SK-N-SH treated with all-trans-retinoic acid at 6 μM for 48 hours (cell line): ENCODE results near the gene ABHD17C.

Experiments used
- ATAC-seq: fragments of 200-7000 bp; cut with Tn5 transposase; 3 replicates; pipeline ENCODE4 v1.9.1; 2020; ENCODE audit warnings: mild to moderate bottlenecking, moderate library complexity
- ARNTL ChIP-seq: fragments of 450-650 bp; formaldehyde crosslinking; IDR thresholded peaks from 2 replicates; pipeline ENCODE4 v1.5.0; 2020; ENCODE audit warnings: low read depth, mild to moderate bottlenecking, moderate library complexity, borderline replicate concordance
- BACH2 ChIP-seq: fragments of 250-450 bp; sonication (Bioruptor Pico); IDR thresholded peaks from 2 replicates; pipeline ENCODE4 v1.9.0; 2021; ENCODE audit warnings: mild to moderate bottlenecking, borderline replicate concordance
- CREB5 ChIP-seq: fragments of 250-450 bp; sonication (Bioruptor Pico); IDR thresholded peaks from 2 replicates; pipeline ENCODE4 v1.5.1; 2020; ENCODE audit warnings: low read depth, mild to moderate bottlenecking, moderate library complexity
- CSDC2 ChIP-seq: fragments of 250-450 bp; sonication (Bioruptor Pico); IDR thresholded peaks from 2 replicates; pipeline ENCODE4 v1.5.0; 2020; ENCODE audit warnings: mild to moderate bottlenecking, moderate library complexity
- ESRRG ChIP-seq: fragments of 250-450 bp; sonication (Bioruptor Pico); IDR thresholded peaks from 2 replicates; pipeline ENCODE4 v1.6.1; 2021; ENCODE audit warnings: mild to moderate bottlenecking
- GLIS3 ChIP-seq: fragments of 250-450 bp; sonication (Bioruptor Pico); IDR thresholded peaks from 2 replicates; pipeline ENCODE4 v1.5.0; 2020; ENCODE audit warnings: mild to moderate bottlenecking, moderate library complexity
- ISL1 ChIP-seq: fragments of 250-450 bp; sonication (Bioruptor Pico); IDR thresholded peaks from 2 replicates; pipeline ENCODE4 v2.1.2; 2022; ENCODE audit warnings: mild to moderate bottlenecking, moderate library complexity
- OSR1 ChIP-seq: fragments of 250-450 bp; sonication (Bioruptor Pico); IDR thresholded peaks from 2 replicates; pipeline ENCODE4 v1.8.0; 2022; ENCODE audit warnings: moderate library complexity, mild to moderate bottlenecking, inconsistent platforms
- POU6F1 ChIP-seq: fragments of 250-450 bp; sonication (Bioruptor Pico); IDR thresholded peaks from 2 replicates; pipeline ENCODE4 v1.8.0; 2021; ENCODE audit warnings: low read depth, mild to moderate bottlenecking, moderate library complexity, borderline replicate concordance
- PPARA ChIP-seq: fragments of 250-450 bp; sonication (Bioruptor Pico); IDR thresholded peaks from 2 replicates; pipeline ENCODE4 v1.5.0; 2020; ENCODE audit warnings: mild to moderate bottlenecking, borderline replicate concordance
- RARB ChIP-seq: fragments of 250-450 bp; sonication (Bioruptor Pico); IDR thresholded peaks from 2 replicates; pipeline ENCODE4 v1.8.0; 2021; ENCODE audit warnings: mild to moderate bottlenecking, moderate library complexity
- SNAI2 ChIP-seq: fragments of 250-450 bp; sonication (Bioruptor Pico); IDR thresholded peaks from 2 replicates; pipeline ENCODE4 v1.5.0; 2020; ENCODE audit warnings: mild to moderate bottlenecking, moderate library complexity
- TCF4 ChIP-seq: fragments of 250-450 bp; sonication (Bioruptor Pico); IDR thresholded peaks from 2 replicates; pipeline ENCODE4 v1.8.0; 2021; ENCODE audit warnings: mild to moderate bottlenecking, moderate library complexity, borderline replicate concordance
- TOX ChIP-seq: fragments of 250-450 bp; sonication (Bioruptor Pico); IDR thresholded peaks from 2 replicates; pipeline ENCODE4 v1.8.0; 2021; ENCODE audit warnings: mild to moderate bottlenecking, moderate library complexity, borderline replicate concordance
- ZC3H10 ChIP-seq: fragments of 250-450 bp; sonication (Bioruptor Pico); IDR thresholded peaks from 2 replicates; pipeline ENCODE4 v1.5.1; 2021; ENCODE audit warnings: mild to moderate bottlenecking, moderate library complexity
- ZFP3 ChIP-seq: fragments of 250-450 bp; sonication (Bioruptor Pico); IDR thresholded peaks from 2 replicates; pipeline ENCODE4 v1.5.0; 2020; ENCODE audit warnings: mild to moderate bottlenecking, moderate library complexity
- ZFP30 ChIP-seq: fragments of 450-650 bp; formaldehyde crosslinking; IDR thresholded peaks from 2 replicates; pipeline ENCODE4 v1.5.0; 2022; ENCODE audit warnings: mild to moderate bottlenecking, moderate library complexity
- ZNF565 ChIP-seq: fragments of 450-650 bp; formaldehyde crosslinking; conservative IDR thresholded peaks from 2 replicates; pipeline ENCODE4 v1.5.0; 2020; ENCODE audit warnings: low read depth, mild to moderate bottlenecking, moderate library complexity
- ZNF8 ChIP-seq: fragments of 450-650 bp; formaldehyde crosslinking; IDR thresholded peaks from 2 replicates; pipeline ENCODE4 v1.5.0; 2020; ENCODE audit warnings: mild to moderate bottlenecking, moderate library complexity
- TF ChIP-seq, protein P1 (sequence below): fragments of 250-450 bp; sonication (Bioruptor Pico); IDR thresholded peaks from 2 replicates; pipeline ENCODE4 v1.8.0; 2020; ENCODE audit warnings: mild to moderate bottlenecking, moderate library complexity, borderline replicate concordance
- TF ChIP-seq, protein P2 (sequence below): fragments of 250-450 bp; sonication (Bioruptor Pico); IDR thresholded peaks from 2 replicates; pipeline ENCODE4 v1.5.1; 2021; ENCODE audit warnings: mild to moderate bottlenecking, moderate library complexity

ABHD17C gene

GRCh38 chr15:80689294-80689693 is 5.8 kb upstream of the ABHD17C start:
- TF ChIP-seq ESRRG (CRISPR knock-in tag) (no peak), BACH2 (CRISPR knock-in tag) (no peak), GLIS3 (CRISPR knock-in tag) (no peak), ZFP30 (CRISPR knock-in tag) (no peak), ISL1 (CRISPR knock-in tag) (no peak), ZNF8 (CRISPR knock-in tag) (no peak), OSR1 (CRISPR knock-in tag) (no peak), ARNTL (no peak), ZNF565 (CRISPR knock-in tag) (no peak), RARB (CRISPR knock-in tag) (no peak), CREB5 (CRISPR knock-in tag) (no peak), SNAI2 (CRISPR knock-in tag) (no peak), ZFP3 (no peak)
- TF ChIP-seq, protein P1, sequence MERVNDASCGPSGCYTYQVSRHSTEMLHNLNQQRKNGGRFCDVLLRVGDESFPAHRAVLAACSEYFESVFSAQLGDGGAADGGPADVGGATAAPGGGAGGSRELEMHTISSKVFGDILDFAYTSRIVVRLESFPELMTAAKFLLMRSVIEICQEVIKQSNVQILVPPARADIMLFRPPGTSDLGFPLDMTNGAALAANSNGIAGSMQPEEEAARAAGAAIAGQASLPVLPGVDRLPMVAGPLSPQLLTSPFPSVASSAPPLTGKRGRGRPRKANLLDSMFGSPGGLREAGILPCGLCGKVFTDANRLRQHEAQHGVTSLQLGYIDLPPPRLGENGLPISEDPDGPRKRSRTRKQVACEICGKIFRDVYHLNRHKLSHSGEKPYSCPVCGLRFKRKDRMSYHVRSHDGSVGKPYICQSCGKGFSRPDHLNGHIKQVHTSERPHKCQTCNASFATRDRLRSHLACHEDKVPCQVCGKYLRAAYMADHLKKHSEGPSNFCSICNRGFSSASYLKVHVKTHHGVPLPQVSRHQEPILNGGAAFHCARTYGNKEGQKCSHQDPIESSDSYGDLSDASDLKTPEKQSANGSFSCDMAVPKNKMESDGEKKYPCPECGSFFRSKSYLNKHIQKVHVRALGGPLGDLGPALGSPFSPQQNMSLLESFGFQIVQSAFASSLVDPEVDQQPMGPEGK (CRISPR knock-in tag): no peak
- TF ChIP-seq, protein P2, sequence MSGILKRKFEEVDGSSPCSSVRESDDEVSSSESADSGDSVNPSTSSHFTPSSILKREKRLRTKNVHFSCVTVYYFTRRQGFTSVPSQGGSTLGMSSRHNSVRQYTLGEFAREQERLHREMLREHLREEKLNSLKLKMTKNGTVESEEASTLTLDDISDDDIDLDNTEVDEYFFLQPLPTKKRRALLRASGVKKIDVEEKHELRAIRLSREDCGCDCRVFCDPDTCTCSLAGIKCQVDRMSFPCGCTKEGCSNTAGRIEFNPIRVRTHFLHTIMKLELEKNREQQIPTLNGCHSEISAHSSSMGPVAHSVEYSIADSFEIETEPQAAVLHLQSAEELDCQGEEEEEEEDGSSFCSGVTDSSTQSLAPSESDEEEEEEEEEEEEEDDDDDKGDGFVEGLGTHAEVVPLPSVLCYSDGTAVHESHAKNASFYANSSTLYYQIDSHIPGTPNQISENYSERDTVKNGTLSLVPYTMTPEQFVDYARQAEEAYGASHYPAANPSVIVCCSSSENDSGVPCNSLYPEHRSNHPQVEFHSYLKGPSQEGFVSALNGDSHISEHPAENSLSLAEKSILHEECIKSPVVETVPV: no peak
- no peak for ATAC-seq

DNA sequence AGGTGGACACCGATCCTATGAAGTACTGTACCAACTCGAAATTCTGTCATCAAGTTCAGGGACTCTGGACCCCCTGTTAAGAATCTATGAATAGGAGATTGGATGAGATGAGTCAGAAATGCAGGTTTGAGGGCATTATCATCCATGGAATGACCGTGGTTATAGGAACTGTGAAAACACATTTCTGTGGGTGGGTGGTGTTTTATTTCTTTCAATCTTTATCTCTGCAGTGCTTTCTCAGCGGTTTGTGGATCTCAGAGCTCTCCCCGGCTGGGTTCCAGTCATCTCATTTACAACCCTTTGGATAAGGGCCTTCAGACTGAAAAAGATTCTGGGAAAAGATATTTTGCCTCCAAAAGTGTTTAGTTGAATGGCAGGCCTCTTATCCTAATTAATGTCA is 5.4 kb upstream of the ABHD17C start:
- no peak for ATAC-seq
- TF ChIP-seq ISL1 (CRISPR knock-in tag) (no peak), POU6F1 (no peak), TOX (CRISPR knock-in tag) (no peak), ARNTL (no peak), BACH2 (CRISPR knock-in tag) (no peak), ZFP30 (CRISPR knock-in tag) (no peak)

GRCh38 chr15:80691575-80691974 is 3.5 kb upstream of the ABHD17C start:
- no peak for ATAC-seq

More at GRCh38 chr15:80691575-80691974, 3.5 kb upstream of the ABHD17C start:
- TF ChIP-seq SNAI2 (CRISPR knock-in tag) (no peak), CSDC2 (CRISPR knock-in tag) (no peak), ZNF565 (CRISPR knock-in tag) (no peak), TOX (CRISPR knock-in tag) (no peak), ZC3H10 (no peak), TCF4 (CRISPR knock-in tag) (no peak), ESRRG (CRISPR knock-in tag) (no peak), OSR1 (CRISPR knock-in tag) (no peak), ISL1 (CRISPR knock-in tag) (no peak), RARB (CRISPR knock-in tag) (no peak), BACH2 (CRISPR knock-in tag) (no peak), ARNTL (no peak), GLIS3 (CRISPR knock-in tag) (no peak), PPARA (CRISPR knock-in tag) (no peak), CREB5 (CRISPR knock-in tag) (no peak)
- TF ChIP-seq, protein P1 (CRISPR knock-in tag): no peak
